Measurements from ENCODE around the gene CCDC6.
"Not testable (repeated sequence)": the region's sequence is repeated elsewhere in the genome, so short reads cannot be mapped to it uniquely, and the experiment has no call there.

The CCDC6 gene

GRCh38 chr10:59905066-59905730, 1.2 kb downstream of the CCDC6 start:
- no peak for DNase-seq

GRCh38 chr10:59904426-59905065, 1.8 kb downstream of the CCDC6 start:
- DNase-seq: no peak

- DNase-seq: no peak
Observed at GRCh38 chr10:59903871-59904270, 2.5 kb downstream of the CCDC6 start.

- DNase-seq: no peak
Observed at GRCh38 chr10:59902016-59902415, 4.3 kb downstream of the CCDC6 start.

- no peak for DNase-seq
Observed at GRCh38 chr10:59901470-59901869, 4.9 kb downstream of the CCDC6 start.

- DNase-seq: no peak
Observed at GRCh38 chr10:59900048-59900727, 6.2 kb downstream of the CCDC6 start.

- no peak for DNase-seq
Observed at GRCh38 chr10:59898125-59898835, 8.1 kb downstream of the CCDC6 start.

GRCh38 chr10:59896191-59896590, 10.2 kb downstream of the CCDC6 start:
- DNase-seq: no peak

GRCh38 chr10:59895629-59896116, 10.7 kb downstream of the CCDC6 start:
- no peak for DNase-seq

- no peak for DNase-seq
Observed at GRCh38 chr10:59894114-59894513, 12.2 kb downstream of the CCDC6 start.

- DNase-seq: no peak
Observed at GRCh38 chr10:59892697-59893096, 13.7 kb downstream of the CCDC6 start.

- no peak for DNase-seq
Observed at GRCh38 chr10:59891936-59892335, 14.4 kb downstream of the CCDC6 start.

- DNase-seq: no peak
Observed at GRCh38 chr10:59891349-59891748, 15.0 kb downstream of the CCDC6 start.

GRCh38 chr10:59888781-59889435, 17.4 kb downstream of the CCDC6 start:
- no peak for DNase-seq

GRCh38 chr10:59887972-59888640, 18.2 kb downstream of the CCDC6 start:
- no peak for DNase-seq

- no peak for DNase-seq
Observed at GRCh38 chr10:59887006-59887405, 19.4 kb downstream of the CCDC6 start.

- DNase-seq: no peak
Observed at GRCh38 chr10:59885430-59886134, 20.8 kb downstream of the CCDC6 start.

GRCh38 chr10:59884893-59885292, 21.5 kb downstream of the CCDC6 start:
- DNase-seq: not testable (repeated sequence)

GRCh38 chr10:59881640-59882039, 24.7 kb downstream of the CCDC6 start:
- DNase-seq: no peak

- DNase-seq: no peak
Observed at GRCh38 chr10:59880971-59881510, 25.3 kb downstream of the CCDC6 start.

GRCh38 chr10:59880019-59880717, 26.2 kb downstream of the CCDC6 start:
- DNase-seq: no peak

Measured in NCI-H2081 treated with DMSO at 0.1 percent for 48 hours (cell line).